CD14-positive monocyte (primary cell): Measurements from ENCODE around the gene PRKCA. TPM values are rescaled to one million over a fixed set of nuclear protein-coding genes. Genes with fewer than 3 reads are reported as not detected.
"Not testable (repeated sequence)": the region's sequence is repeated elsewhere in the genome, so short reads cannot be mapped to it uniquely, and the experiment has no call there.

Experiments
- DNase-seq, 3 donors: peaks; one replicate each; pipeline ENCODE4 v3.0.0-alpha.2; 2011 to 2022
- H2AFZ ChIP-seq: 2 replicates; pipeline ENCODE4 v1.6.0; 2012; ENCODE audit warnings: mild to moderate bottlenecking, low read depth, low read length, inconsistent platforms; ENCODE audit not compliant: insufficient read depth, poor library complexity, severe bottlenecking
- H3K27ac ChIP-seq, 2 donors: 1 replicate in 1 of 2; 2 replicates in 1 of 2; pipeline ENCODE4 v1.5.1; 2012 to 2013; ENCODE audit warnings: low read length in 2 of 2, control low read depth in 1 of 2, inconsistent platforms in 1 of 2, low read depth in 1 of 2, mild to moderate bottlenecking in 1 of 2
- H3K27me3 ChIP-seq, 2 donors: one replicate each; pipeline versions ENCODE4 v1.6.0 to v1.6.1; 2011 to 2013; ENCODE audit warnings: low read length in 2 of 2; ENCODE audit not compliant: control insufficient read depth in 2 of 2, insufficient read depth in 2 of 2
- H3K36me3 ChIP-seq, 2 donors: replicated peaks in 1 of 2; 1 replicate in 1 of 2; 2 replicates in 1 of 2; pipeline versions ENCODE4 v1.5.1 to v1.6.1; 2012 to 2013; ENCODE audit warnings: low read length in 2 of 2, control low read depth in 1 of 2, inconsistent platforms in 1 of 2, mild to moderate bottlenecking in 1 of 2; ENCODE audit not compliant: insufficient read depth in 2 of 2, control insufficient read depth in 1 of 2
- H3K4me1 ChIP-seq, 2 donors: 1 replicate in 1 of 2; 2 replicates in 1 of 2; pipeline versions ENCODE4 v1.5.1 to v1.6.1; 2012 to 2013; ENCODE audit warnings: low read length in 2 of 2, control low read depth in 1 of 2, inconsistent platforms in 1 of 2, mild to moderate bottlenecking in 1 of 2, moderate library complexity in 1 of 2; ENCODE audit not compliant: insufficient read depth in 2 of 2, control insufficient read depth in 1 of 2
- H3K4me2 ChIP-seq: replicated peaks from 2 replicates; pipeline ENCODE3; 2012; ENCODE audit warnings: low read length, moderate library complexity, mild to moderate bottlenecking; ENCODE audit not compliant: poor library complexity, severe bottlenecking; ENCODE audit errors: extremely low read depth
- H3K4me3 ChIP-seq, 3 experiments: fragments of 200-600 bp in 1 of 3; sonication (generic) in 1 of 3; replicated peaks in 1 of 3; 1 replicate in 2 of 3; 2 replicates in 1 of 3; pipeline ENCODE4 v1.5.1; 2011 to 2013; ENCODE audit warnings: low read length in 3 of 3, mild to moderate bottlenecking in 3 of 3, control low read depth in 2 of 3, low read depth in 2 of 3, inconsistent platforms in 1 of 3, moderate library complexity in 1 of 3
- H3K79me2 ChIP-seq: 2 replicates; pipeline ENCODE4 v1.6.0; 2012; ENCODE audit warnings: mild to moderate bottlenecking, control low read depth, inconsistent platforms, low read length, moderate library complexity; ENCODE audit not compliant: insufficient read depth
- H3K9ac ChIP-seq: 2 replicates; pipeline ENCODE4 v1.6.0; 2017; ENCODE audit warnings: low read length, mild to moderate bottlenecking; ENCODE audit not compliant: insufficient read depth, poor library complexity, severe bottlenecking
- H3K9me3 ChIP-seq, 2 donors: replicated peaks in 1 of 2; 1 replicate in 1 of 2; 2 replicates in 1 of 2; pipeline versions ENCODE4 v1.5.1 to v1.6.1; 2012 to 2013; ENCODE audit warnings: low read length in 2 of 2, control low read depth in 1 of 2; ENCODE audit not compliant: control insufficient read depth in 1 of 2, insufficient read depth in 1 of 2
- H4K20me1 ChIP-seq: 2 replicates; pipeline ENCODE4 v1.6.0; 2012; ENCODE audit warnings: mild to moderate bottlenecking, low read length, control low read depth, moderate library complexity; ENCODE audit not compliant: insufficient read depth
- H3K27ac Mint-ChIP-seq, 7 donors: one replicate each; pipeline ENCODE4 v1.8.0; 2020; ENCODE audit warnings: mild to moderate bottlenecking in 7 of 7, mixed read lengths in 7 of 7, moderate library complexity in 6 of 7, inconsistent platforms in 2 of 7
- H3K27me3 Mint-ChIP-seq, 3 donors: one replicate each; pipeline ENCODE4 v1.8.0; 2021 to 2022; ENCODE audit warnings: low read depth in 3 of 3, mild to moderate bottlenecking in 3 of 3, mixed read lengths in 3 of 3, moderate library complexity in 3 of 3, inconsistent platforms in 1 of 3
- H3K36me3 Mint-ChIP-seq, 2 donors: one replicate each; pipeline ENCODE4 v1.8.0; 2020; ENCODE audit warnings: mixed read lengths in 2 of 2, inconsistent platforms in 1 of 2, mild to moderate bottlenecking in 1 of 2
- H3K4me1 Mint-ChIP-seq: one replicate; pipeline ENCODE4 v1.8.0; 2020; ENCODE audit warnings: mild to moderate bottlenecking, mixed read lengths
- H3K4me3 Mint-ChIP-seq, 2 donors: one replicate each; pipeline ENCODE4 v1.8.0; 2020; ENCODE audit warnings: mild to moderate bottlenecking in 2 of 2, mixed read lengths in 2 of 2, moderate library complexity in 1 of 2
- H3K9me3 Mint-ChIP-seq, 7 donors: one replicate each; pipeline ENCODE4 v1.8.0; 2020 to 2022; ENCODE audit warnings: mixed read lengths in 7 of 7, mild to moderate bottlenecking in 6 of 7, moderate library complexity in 6 of 7, inconsistent platforms in 2 of 7
- CTCF ChIP-seq: fragments of 200-600 bp; IDR thresholded peaks from one replicate; pipeline ENCODE4 v1.8.0; 2022; ENCODE audit warnings: antibody characterized with exemption, mild to moderate bottlenecking
- WGBS: methylation state at CpG from one replicate; pipeline ENCODE4 v1.1.5; 2013; ENCODE audit warnings: missing lambda C conversion rate; ENCODE audit not compliant: insufficient coverage; 5-methylcytosine and 5-hydroxymethylcytosine counted together
- intact Hi-C, 2 donors: fragments of 100-400 bp; cut with micrococcal nuclease; formaldehyde crosslinking; loops; one replicate each; pipeline versions ENCODE4 v1.15.0 to v1.15.1; 2023
- polyA plus RNA-seq, 3 donors: library from polyadenylated mRNA; depleted of rRNA in 1 of 3; unstranded in 2 of 3; stranded (reverse) in 1 of 3; fragments of 300-500 nt in 2 of 3; fragments of >200 nt in 1 of 3; fragmentation: Illumina TruSeq in 2 of 3; gene quantifications; 1 replicate in 2 of 3; 2 replicates in 1 of 3; pipeline ENCODE4 v1.2.3, GENCODE V29; 2012 to 2021

Gene PRKCA
- polyA plus RNA-seq, 3 donors = 0.22 to 7.1 (median 0.30) TPM

DNA sequence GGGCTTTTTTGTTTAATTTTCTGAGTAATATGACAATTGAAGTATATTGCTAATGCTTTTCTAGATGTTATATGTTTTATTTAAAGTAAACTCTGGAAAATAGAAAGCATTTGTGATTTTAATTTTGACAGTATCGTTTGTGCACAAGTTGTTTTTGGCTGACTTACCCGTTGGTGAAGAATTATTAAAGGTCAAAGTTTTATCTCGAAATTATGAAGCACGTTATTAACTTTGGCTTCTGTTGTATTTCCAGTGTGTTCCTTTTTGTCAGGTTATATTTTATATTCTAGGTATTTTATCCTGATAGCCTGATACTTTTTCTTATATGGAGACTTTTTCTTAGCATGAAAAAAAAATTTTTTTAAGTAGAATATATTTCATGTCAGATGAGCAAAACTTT, 16.8 kb downstream of the PRKCA start:
- intact Hi-C loops = no loop called here
- Mint-ChIP-seq H3K27ac (no peak overlapping the region), H3K9me3 (peaks cover 8 to 15% (median 12%) of the 10 kb centered on the region in 7 donors), H3K4me1 (no peaks in the 10 kb centered on the region), H3K36me3 (peaks cover 21 to 36% of the 10 kb centered on the region in 2 donors), H3K4me3 (no peak overlapping the region), H3K27me3 (peaks cover 0 to 2% (median 0%) of the 10 kb centered on the region in 3 donors)
- DNase-seq = no peak
- Histone ChIP-seq H3K4me1 (no peaks in the 10 kb centered on the region), H3K4me3 (no peak overlapping the region), H3K4me2 (no peak overlapping the region), H3K79me2 (peaks cover 38% of the 10 kb centered on the region), H3K27me3 (no peaks in the 10 kb centered on the region), H3K9me3 (peaks cover 10 to 12% of the 10 kb centered on the region in 2 donors), H4K20me1 (no peaks in the 10 kb centered on the region), H3K36me3 (peaks cover 0 to 18% of the 10 kb centered on the region in 2 donors), H3K9ac (no peak overlapping the region), H3K27ac (no peak overlapping the region), H2AFZ (no peak overlapping the region)
- WGBS = no CpG with 5 or more reads among the region's 4 CpGs
- no peak for TF ChIP-seq CTCF

- no peak overlapping the region for H3K27ac Mint-ChIP-seq
- no peak overlapping the region for H3K27ac ChIP-seq
- H3K4me1 ChIP-seq = no peaks in the 10 kb centered on the region
- H4K20me1 ChIP-seq = no peaks in the 10 kb centered on the region
- H2AFZ ChIP-seq = no peak overlapping the region
- intact Hi-C loops = loop anchor here in 1 of 2 donors (10.0 kb wide), 1 partner anchor 222 kb away; no protein-coding TSS in a partner anchor
- no peak for TF ChIP-seq CTCF
- H3K36me3 Mint-ChIP-seq = peaks cover 9 to 31% of the 10 kb centered on the region in 2 donors
- H3K27me3 ChIP-seq = no peaks in the 10 kb centered on the region
- H3K4me1 Mint-ChIP-seq = peaks cover 2% of the 10 kb centered on the region
- peaks cover 10 to 12% of the 10 kb centered on the region in 2 donors for H3K9me3 ChIP-seq
- H3K79me2 ChIP-seq = peaks cover 57% of the 10 kb centered on the region
- no peaks in the 10 kb centered on the region for H3K27me3 Mint-ChIP-seq
- H3K4me3 ChIP-seq = no peak overlapping the region
- DNase-seq = no peak
- no peak overlapping the region for H3K9ac ChIP-seq
- no peak overlapping the region for H3K4me3 Mint-ChIP-seq
- peaks cover 0 to 10% of the 10 kb centered on the region in 2 donors for H3K36me3 ChIP-seq
- no peak overlapping the region for H3K4me2 ChIP-seq
- peaks cover 8 to 15% (median 12%) of the 10 kb centered on the region in 7 donors for H3K9me3 Mint-ChIP-seq
Observed at GRCh38 chr17:66322764-66323163, 20.4 kb downstream of the PRKCA start.

GRCh38 chr17:66324381-66325004, 22.1 kb downstream of the PRKCA start:
- Histone ChIP-seq H3K79me2 (peaks cover 44% of the 10 kb centered on the region), H3K36me3 (peaks cover 0 to 10% of the 10 kb centered on the region in 2 donors), H3K9me3 (peaks cover 10 to 12% of the 10 kb centered on the region in 2 donors)
- DNase-seq, H3K4me3 ChIP-seq, H4K20me1 ChIP-seq, H3K4me1 ChIP-seq, H3K27me3 ChIP-seq, H3K9ac ChIP-seq, H3K27ac ChIP-seq, H3K4me2 ChIP-seq, H3K27ac Mint-ChIP-seq, H3K27me3 Mint-ChIP-seq, H2AFZ ChIP-seq, H3K4me3 Mint-ChIP-seq: not testable (repeated sequence)
- intact Hi-C loops = loop anchor here in 1 of 2 donors (10.0 kb wide), 1 partner anchor 220 kb away; no protein-coding TSS in a partner anchor
- Mint-ChIP-seq H3K36me3 (peaks cover 15 to 44% of the 10 kb centered on the region in 2 donors), H3K4me1 (peaks cover 11% of the 10 kb centered on the region), H3K9me3 (peaks cover 8 to 15% (median 12%) of the 10 kb centered on the region in 7 donors)
- WGBS = no CpG with 5 or more reads among the region's 3 CpGs
